Activated CD8-positive, alpha-beta memory T cell treated with anti-CD3 and anti-CD28 coated beads, Interleukin-2, amount 50 U/mL, for 1 hour (primary cell): Measurements from ENCODE around the gene TCP1.
"Not testable (repeated sequence)": the region's sequence is repeated elsewhere in the genome, so short reads cannot be mapped to it uniquely, and the experiment has no call there.

Source experiments
- DNase-seq: peaks from one replicate; pipeline ENCODE4 v3.0.0-alpha.2; 2020; ENCODE audit errors: extremely low read depth

Gene TCP1

DNA sequence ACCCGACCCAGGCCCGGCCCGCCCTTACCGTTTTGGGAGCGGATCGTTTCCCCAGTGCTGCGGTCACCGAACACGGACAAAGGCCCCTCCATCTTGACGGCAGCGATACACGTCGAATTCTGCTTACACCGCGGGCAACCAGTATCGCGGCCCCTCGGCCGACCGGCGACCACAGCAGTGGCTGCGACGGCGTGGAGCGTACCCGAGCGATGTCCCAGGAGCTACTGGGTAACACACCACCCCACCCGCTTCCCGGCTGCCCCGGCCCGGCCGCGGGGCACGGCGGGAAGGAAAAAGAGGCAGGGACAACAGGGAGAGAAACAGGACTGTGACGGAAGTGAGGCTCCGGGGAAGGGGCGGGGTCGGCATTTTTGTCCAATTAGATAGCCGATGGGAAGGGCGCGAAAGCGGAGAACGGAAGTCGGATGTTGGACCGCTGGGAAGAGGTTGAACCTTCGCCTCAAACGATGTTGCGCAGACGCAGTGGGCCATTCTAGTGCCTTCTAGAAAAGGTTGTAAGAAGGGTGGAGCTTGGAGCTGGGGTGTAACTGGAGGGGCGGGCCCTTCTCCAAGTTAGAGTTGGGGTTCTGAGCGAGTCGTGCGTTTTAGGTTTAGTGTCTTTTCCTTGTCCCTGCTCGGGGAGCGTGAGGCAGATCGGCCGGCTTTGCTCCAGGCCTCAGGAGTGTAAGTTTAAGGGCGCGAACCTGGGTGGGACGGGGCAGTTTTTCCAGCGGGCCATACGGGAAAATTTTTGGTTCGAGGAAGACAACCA is at the start of gene TCP1:
TCP1 (minus strand) TSS at position 226 of the 772 bp plus-strand sequence; CDS start at position 92, 134 bp downstream.
- DNase-seq: peak; percentile 100

DNA sequence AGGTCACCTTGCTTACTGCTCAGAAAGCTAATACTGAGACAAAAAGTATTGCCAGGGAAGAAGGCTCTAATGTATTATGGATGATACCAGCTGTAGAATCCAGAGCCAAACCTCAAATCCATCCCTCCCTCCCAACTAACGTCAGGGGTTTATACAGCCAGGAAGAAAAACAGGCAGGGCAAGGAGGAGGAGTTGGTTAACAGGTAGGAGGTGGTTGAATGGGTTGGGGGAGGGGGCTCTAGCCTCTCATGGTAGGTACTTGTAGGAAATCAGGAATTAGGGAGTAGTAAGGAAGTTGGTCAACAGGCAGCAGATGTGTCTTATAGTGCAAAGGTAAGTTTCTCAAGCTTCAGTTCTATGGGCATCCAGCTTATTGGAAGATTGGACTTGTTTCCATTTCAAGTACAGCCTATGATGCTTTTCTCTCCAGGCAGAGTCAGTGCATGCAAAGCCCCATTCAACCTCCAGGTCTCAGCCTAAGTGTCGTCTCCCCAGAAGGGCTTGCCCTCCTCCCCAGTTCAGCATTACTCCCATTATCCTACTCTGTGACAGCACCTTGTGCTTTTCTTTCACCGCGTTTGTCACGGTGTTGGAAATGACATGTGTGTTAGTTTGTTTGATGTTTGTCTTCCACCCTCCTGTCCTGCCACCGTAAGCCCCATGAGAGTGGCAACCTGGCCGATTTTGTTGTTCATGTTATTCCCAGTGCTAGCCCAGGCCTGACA is 48.8 kb upstream of the TCP1 start:
- DNase-seq: no peak

DNA sequence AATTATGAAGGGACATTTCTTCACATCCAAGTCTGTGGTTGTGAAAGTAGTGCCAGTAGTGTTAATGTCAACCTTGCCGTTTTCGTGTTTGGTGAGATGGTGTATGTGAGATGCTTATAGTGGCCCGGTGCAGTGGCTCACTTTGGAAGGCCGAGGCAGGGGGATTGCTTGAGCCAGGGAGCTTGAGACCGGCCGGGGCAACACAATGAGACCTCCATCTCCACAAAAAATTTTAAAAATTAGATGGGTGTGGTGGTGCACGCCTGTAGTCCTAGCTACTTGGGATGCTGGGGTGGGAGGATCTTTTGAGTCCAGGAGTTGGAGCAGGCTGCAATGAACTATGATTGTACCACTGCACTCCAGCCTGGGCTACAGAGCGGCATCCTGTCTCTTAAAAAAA is 48.1 kb upstream of the TCP1 start:
- DNase-seq: no peak

DNA sequence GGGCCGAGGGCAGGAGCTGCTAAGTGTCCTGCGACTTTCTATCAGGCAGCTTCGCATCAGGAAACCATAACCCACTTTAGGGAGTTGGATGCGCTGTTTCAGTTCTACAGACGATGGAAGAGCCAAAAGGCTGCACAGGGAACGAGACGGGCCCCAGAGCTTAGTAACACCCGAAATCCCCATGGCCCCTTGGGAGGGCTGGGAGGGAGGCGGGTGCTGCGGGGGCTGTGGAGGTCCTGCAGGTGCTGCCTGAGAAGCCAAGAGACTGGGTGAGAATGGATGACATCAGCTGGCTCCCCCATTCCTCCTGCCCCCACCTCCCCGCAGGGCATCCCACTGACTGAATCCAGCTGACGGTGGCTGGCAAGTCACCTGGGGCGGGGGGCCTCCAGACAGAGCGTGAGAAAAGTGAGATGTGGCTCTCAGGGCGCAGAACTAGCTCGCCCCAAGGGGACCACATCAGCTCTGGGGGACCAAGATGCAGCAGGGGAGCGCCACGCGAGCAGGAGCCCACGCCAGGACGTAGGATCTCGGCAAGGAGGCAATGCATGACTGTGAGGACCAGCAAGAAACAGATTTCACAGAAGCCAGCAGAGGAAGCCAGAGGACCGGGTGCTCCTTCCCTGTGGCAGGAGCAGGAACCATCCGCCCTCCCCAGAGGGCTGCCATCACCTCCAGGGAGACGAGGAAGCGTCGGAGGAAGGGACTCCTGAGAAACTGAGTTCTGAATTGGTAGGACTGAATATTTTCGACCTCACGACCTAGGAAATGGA is 47.5 kb upstream of the TCP1 start:
- DNase-seq: no peak

DNA sequence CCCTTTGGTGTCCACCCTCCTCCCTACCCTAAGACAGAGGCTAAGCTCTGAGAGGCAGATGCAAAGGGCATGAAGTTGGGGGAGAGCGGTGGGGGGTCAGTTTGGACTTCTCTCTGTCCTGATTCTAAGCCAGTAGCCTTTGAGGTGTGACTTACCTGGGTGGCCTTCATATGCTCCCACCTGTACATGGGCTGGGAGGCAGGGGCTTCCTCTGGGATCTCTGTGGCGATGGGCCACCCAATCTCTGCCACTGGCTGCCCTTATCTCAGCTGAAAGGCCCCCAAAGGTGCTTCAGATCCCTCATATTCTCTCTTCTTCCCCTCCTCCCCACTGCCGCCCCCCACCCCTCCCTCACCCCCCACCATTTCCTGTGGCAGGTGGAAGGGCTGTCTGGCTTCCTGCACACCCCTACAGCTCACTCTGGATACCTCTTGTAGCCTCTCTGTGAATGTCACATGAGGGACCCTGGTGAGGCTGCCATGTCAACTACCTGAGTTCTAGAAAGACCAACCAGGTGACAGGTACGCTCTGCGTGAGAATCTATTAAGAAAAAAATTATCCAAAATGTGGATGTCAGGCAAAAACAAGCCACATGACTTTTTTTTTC is 44.7 kb upstream of the TCP1 start:
- no peak for DNase-seq

DNA sequence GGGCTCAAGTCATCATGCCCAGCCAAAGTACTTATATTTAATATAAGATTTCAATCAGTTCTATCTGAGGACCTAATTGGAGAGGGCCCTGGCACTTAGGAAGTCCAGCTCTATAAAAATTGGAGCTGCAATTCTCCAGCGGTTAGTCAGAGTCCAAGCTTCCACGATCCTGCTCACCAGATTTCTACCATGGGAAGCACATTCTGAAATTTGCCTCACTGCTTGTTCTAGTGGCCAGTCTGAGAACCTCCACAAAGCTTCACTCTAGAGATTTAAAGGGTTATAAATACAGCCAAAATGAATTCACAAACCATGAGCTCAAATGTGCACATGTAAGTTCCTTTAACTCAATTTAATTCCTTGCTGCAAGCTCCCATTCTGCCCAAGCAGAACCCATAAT is 44.2 kb upstream of the TCP1 start:
- DNase-seq: no peak

DNA sequence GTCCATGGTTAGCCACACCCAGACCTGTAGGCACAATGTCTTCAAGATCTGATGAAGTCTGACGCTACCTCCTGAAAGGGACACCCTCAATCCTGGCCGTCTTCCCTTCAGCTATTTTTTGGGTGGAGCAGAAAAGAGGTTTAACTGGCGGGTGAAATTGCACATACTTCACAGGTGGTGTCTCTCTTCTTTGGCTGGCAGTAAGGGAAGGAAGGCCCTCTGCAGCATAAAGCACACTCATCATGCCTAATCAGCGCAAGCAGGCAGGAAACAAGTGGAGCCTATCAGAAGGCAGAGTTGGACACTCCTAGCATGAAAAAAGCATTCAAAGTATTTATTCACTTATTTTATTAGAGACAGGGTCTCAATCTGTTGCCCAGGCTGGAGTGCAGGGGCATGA is 43.5 kb upstream of the TCP1 start:
- no peak for DNase-seq

DNA sequence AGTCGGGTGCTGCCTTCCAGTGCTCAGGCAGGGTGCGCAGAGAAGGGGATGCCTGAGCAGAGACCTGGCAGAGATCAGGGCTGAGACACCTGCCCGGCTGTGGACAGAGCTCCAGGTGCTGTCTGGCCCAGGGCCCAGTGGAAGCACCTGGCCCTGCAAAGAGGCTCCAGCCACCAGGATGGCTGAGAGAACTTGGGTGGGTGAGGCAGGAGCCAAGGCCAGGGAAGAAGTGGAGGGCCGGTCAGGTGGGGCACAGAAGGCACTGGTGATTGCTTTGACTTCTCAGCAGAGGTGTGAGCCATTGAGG is 41.9 kb upstream of the TCP1 start:
- DNase-seq: no peak

DNA sequence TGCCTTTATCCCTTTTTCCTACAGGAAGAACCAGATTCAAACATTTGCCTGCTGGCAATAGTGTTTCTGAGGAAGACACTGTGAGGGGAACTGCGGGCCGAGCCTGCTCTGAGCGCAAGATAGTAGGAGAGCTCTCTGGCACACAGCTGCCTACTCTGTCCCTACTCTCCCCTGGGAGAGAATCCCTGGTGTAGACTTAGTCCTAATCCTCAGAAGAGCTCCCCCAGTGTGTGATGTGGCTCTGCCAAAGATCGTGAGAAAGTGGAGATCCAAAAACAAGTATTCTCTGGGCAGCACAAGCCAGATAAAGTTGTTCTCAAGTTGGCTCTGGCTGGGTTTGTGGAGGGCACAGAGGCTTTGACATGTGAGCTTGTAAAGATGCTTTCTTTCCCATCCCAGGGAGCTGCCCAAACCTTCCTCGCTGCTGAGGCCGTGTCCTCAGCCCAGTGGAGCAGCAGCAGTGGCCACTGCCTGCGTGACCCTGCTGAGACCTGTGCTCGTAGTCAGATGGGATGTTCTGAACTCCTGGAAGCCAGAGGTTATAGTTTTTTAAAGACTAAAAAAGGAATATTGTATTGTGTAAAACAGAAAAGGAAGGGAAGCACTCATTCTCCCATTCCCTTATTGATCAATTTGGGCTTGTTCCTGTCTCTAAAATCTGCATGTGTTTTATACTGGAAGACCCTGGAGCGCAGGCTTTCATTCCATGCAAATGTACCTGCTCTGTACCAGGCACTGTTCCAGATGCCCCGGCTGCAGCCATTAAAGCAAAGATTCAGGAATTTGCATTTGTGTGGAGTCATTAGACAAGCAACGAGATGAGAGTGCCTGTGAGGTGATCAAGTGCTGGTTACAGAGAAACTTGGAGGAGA is 41.3 kb upstream of the TCP1 start:
- no peak for DNase-seq

DNA sequence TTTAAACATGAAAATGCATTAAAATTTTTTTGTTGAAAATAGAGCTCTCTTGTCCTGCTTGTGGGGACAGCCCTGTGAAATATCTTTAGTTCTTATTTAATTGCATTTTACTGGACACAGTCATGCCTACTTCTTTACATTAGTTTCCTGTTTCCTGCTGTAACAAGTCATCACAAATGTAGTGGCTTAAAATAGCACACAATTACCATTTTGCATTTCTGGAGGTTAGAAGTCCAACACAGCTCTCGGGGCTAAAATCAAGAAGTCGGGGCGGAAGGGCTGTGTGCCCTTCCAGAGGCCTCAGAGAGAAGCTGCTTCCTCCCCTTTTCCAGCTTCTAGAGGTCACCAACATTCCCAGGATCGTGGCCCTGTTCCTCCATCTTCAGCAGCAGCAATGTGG is 40.1 kb upstream of the TCP1 start:
- DNase-seq: no peak

DNA sequence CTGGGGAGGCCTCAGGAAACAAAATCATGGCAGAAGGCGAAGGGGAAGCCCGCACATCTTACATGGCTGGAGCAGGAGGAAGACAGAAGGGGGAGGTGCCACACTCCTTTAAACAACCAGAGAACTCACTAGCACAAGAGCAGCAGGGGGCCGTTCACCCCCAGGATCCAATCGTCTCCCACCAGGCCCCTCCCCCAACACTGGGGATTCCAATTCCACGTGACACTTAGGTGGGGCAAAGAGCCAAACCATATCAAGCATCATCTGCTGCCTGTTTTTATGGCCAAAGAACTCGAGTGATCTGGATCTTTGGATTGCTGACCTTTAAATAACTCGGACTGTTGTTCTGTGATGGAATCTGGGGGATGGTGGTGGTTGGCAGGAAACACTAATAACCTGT is 38.7 kb upstream of the TCP1 start:
- no peak for DNase-seq

DNA sequence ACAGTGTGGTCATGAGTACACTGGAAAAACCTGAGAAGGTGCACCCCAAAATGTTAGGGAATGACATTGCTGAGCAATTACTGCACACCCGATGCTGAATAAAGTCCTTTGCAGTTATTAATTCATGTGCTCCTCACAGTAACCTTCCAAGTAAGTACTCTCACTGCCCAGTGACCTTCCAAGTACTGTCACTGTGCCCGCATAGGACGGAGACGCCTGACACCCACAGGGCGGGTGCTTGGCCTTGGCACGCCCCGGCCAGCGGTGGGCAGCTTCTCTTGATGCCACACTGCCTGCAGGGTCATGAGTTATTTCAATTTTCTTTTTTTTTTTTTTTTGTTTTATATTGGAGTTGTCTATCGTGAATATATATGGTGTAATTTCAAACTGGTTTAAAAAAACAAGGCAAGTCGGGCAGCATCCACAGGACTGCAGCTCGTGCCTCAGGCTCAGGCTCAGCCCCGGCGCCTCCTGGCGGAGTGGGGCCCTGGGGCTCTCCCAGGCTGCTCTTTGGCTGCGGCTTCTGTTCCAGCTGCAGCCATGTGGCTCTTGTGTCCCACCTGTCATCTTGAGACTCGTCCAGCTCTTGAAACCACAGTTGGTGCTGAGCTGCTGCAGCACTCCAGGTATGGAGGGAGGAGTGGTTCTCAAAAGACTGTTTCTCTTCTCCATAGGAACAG is 37.7 kb upstream of the TCP1 start:
- no peak for DNase-seq

DNA sequence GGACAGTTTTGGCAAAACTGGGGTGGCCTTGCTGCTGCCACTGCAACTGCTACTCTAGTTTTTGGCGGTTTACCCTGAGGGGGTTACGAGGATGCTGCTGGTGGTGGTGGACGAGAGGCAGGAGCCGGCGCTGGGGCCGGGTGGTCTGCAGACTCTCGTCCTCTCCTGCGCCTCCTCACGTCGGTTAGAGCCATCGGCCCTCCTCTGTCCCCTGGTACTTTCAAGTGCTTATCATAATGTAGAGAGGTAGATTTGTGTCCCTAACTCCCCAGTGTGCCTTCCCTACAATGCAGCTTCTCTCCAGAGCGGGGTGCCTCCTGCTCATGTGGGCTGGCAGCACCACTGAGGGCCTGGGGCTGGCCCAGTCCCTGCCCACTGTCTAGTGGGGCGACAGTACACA is 36.6 kb upstream of the TCP1 start:
- no peak for DNase-seq

DNA sequence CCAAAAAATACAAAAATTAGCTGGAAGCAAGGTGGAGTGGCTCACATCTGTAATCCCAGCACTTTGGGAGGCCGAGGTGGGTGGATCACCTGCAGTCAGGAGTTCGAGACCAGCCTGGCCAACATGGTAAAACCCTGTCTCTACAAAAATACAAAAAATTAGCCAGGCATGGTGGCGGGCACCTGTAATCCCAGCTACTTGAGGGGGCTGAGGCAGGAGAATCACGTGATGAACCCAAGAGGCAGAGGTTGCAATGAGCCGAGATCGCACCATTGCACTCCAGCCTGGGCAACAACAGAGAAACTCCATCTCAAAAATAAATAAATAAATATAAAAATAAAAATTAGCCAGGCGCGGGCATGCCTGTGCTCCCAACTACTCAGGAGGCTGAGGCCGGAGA is 35.3 kb upstream of the TCP1 start:
- DNase-seq: not testable (repeated sequence)

DNA sequence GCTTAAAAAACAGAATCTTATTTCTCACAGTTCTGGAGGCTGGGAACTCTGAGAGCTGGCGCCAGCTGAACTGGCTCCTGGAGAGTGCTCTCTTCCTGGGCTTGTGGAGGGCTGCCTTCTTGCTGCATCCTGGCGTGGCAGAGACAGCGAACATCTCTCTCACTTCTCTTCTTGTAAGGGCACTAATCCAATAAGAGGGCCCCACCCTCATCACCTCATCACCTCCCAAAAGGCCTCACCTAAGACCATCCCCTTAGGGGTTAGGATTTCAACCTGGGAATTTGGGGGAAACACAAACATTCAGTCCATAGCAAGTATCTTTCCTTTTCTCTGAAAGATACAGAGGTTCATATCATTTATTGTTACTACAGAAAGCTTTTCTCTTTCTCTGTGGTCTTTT is 34.6 kb upstream of the TCP1 start:
- DNase-seq: no peak

DNA sequence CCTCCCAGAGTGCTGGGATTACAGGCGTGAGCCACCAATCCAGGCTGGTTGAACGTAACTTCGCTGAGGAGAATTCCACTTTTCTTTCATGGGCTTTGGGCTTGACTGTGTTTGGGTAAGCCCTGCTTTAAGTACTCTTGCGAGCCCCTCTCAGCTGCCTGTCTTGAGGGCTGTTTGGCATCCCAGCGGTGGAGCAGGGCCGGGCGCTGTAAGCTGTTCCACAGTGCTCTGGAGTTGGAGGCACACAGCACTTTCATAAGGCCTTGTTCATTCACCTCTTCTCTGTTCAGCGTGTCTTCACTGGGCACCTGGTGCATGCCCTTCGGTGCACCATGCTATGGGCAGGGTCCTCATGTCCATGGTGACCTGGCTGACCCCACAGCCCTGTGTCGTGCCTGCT is 32.3 kb upstream of the TCP1 start:
- no peak for DNase-seq

DNA sequence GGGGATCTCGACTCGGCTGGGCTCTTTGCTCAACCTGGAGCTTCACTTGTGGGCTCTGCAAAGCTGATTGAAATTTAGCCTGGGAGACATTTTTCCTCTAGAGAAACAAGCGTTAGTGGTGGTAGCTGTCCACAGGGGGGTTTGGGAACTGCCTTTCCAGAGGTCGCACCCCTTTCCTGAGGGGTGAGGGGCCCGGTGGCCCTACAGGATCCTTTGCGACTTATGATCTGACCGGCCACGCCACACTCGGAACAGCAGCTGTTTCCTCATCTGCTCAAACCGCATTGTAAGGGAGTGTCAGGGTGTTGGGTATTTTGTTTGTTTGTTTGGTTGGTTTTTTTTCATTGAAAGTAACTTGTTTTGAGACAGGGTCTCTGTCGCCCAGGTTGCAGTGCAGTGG is 31.7 kb upstream of the TCP1 start:
- DNase-seq: no peak

DNA sequence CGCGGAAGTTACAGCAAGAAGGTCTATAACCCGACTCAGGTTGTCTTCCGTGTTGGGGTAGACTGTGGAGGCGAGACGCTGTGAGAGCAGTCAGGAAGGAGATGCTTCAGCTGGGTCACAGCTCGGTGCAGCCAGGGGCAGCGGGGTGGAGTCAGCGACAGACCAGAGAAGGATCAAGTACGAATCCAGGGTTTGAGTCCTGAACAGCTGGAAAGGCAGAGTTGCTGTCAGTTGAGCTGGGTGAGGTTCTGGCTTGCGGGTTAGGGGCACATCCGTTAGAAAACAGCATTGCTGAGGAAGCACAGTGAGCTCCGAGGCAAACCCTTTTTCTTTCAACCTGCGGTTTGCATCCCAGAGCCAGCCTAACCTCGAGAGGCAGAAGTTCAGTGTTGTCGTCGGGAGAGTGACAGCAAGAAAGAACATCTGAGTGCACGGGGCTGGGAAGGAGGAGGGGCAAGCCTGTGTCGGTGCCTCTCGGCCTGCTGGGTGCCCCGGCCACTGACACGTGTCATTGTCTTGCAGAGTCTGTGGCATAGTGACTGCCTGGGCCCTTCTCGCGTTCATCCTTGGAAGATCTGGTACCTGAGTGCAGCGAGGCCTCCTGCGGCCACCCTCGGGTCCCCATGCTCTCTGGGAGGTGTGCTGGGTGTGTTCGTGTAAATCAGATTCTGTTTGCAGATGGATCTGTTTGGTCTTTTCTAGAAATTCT is 30.7 kb upstream of the TCP1 start:
- DNase-seq: no peak

DNA sequence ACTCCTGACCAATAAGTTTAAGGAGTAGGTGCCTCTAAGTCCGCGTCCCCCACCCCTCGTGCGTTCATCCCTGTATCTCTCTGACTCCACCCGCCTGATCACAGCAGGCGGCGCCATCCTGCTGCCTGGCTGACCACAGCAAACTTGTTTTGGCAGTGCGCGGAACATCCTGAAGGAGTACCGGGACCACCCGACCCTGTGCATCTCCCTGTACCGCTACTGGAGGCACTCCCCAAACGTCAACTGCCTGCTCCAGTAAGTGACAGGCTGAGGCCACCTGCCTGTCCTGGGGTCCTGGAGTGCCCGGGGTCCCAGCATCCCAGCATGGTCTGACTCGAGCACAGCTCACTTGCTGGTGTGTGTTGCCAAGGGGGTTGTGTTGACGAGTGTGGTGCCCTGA is 29.7 kb upstream of the TCP1 start:
- no peak for DNase-seq
